ENCODE results near the gene GFM1. TPM values are rescaled to one million over a fixed set of nuclear protein-coding genes. Genes with fewer than 3 reads are reported as not detected.

Gene GFM1
- 95.5 and 104 TPM in 2 replicates for total RNA-seq

DNA sequence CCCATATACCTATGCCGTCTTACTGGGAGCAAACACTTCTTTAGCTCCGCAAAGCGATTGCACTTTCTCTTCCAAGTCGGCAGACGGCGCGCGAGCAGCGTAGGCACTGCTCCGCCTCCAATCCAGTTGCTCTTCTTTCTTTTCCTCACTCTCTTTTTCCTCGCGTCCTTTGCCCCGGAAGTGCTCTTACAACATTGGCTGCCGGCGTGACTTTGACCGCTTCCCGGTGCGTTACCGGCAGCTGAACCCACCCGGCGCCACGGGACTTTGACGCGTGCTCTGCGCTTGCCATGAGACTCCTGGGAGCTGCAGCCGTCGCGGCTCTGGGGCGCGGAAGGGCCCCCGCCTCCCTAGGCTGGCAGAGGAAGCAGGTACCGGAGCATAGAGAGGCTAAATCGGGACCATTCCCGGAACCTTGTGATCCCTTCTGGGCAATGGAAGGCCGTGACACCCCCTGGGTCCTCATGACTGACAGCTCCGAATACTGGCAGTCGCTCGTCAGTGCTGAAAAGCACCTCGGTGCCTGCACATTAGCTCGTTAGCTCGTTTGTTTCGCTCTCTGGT is at the start of gene GFM1:
Gene GFM1 (plus strand): TSS at position 183 of the 564 bp plus-strand sequence. CDS start 108 bp downstream, at position 291.

DNA sequence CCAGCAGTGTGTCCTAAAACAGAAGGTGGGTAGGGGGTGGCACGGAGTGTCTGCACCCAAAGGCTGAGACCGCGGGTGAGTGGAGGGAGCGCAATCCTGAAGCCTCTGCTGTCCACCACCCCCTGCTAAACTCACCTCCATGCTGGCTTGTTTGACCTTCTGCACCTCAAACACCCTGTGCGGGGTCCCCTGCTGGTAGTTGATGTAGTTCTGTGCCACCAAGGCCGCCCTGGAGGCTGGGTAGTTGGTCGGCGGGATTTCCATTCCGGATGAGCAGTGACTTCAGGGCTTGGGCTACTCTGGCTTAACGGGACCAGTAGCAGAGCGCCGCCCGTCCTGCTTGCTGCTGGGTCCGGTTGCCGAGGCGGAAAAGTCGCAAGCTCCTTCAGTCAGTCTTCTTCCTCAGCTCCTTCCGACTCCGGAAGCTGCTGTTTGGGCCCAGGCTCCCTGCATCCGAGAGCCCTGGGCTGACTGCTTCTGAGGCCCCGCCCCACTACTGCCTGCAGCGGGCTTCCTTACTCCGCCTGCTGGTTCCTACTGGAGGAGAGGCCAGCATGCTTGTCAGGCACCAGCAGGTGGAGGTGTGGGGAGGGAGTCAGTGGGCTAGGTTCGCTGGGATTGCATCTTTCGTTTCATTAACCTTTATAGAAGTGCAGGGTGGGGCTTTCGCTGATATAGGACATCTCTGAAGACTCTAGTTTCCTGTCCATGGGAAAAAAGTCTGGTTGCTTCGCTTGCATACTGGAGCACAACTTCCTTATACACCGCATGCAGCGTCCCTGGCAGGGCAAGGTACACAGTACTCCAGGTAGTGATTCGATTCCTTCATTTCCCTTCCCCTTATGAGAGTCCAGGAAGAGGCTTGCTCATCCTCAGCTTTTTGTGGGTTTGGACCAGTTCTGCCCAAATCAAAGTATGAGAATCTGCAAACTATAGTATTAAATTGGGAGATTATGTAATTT is 28.2 kb downstream of the GFM1 start, which contains the start of gene LXN:
Gene LXN (minus strand): TSS at position 434 of the 962 bp plus-strand sequence. CDS start 170 bp downstream, at position 264.

DNA sequence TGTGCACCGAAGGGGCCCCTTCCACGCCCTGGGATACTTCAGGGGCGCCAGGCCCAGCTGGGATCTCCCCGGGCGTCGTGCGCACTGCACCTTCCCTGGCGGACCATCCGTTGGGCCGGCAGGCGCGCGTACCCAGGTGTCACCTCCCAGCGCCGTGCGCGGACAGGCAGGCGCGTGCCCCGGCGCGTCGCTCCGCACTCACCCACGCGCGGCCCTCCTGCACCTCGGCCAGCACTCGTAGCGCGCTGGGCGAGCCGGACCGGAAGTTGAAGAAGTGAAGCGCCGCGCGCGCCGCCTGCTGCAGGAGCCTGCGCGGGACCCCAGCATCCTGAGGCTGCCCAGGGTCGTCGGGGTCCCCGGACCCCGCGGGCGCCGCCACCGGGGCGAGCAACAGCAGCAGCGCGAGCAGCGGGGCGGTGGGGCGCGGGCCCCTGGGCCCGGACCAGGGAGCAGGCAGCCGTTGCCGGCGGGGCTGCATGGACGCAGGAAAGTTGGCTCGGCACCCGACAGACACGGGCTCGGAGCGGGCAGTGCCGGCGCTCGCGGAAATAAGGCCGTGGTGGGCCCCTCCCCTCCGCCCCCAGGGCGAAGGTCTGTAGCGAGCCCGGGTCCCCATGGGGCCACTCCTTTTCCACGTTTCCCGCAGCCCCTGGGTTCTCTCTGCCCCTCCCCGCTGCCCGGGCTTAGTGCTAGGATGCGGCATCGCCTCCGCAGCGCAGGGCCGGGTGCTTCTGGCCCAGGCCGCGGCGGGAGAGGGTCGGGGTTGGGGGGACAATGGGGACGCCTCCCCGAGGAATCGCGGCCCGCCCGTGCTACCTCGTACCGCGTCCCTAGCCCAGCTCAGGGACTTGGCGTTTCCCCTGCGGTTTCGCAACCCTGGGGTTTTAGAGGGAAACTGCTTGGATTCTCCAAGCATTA is 87.9 kb downstream of the GFM1 start, which contains the start of gene RARRES1:
Gene RARRES1 (minus strand): TSS at position 520 of the 918 bp plus-strand sequence. CDS start 42 bp downstream, at position 478.

Small RNAs within 50 kb of the gene (small RNA-seq; reads per million reads assigned to genes)
- gene AC025033.1 (not detected), gene AC080013.6 (not detected)

Other genes starting within 250 kb of the GFM1 start
- gene MLF1, start 73.3 kb upstream of the GFM1 start, total RNA-seq, result 4.5 and 6.8 TPM in 2 replicates
- gene LXN, start 28.1 kb downstream of the GFM1 start, total RNA-seq, result 99.8 and 102 TPM in 2 replicates
- 0.57 and 0.66 TPM in 2 replicates for gene RARRES1, start 87.9 kb downstream of the GFM1 start, total RNA-seq
- 83.3 and 85.6 TPM in 2 replicates for gene MFSD1, start 157.5 kb downstream of the GFM1 start, total RNA-seq

Data from thoracic aorta endothelial cell (primary cell).